HG03342 (cell line): Measurements from ENCODE around the gene PKD1L1.

Source experiments
- ATAC-seq: cut with Tn5 transposase; IDR thresholded peaks from one replicate; pipeline ENCODE4 v1.9.1; 2021; ENCODE audit warnings: mild to moderate bottlenecking, moderate library complexity; ENCODE audit not compliant: unreplicated experiment

PKD1L1 gene

DNA sequence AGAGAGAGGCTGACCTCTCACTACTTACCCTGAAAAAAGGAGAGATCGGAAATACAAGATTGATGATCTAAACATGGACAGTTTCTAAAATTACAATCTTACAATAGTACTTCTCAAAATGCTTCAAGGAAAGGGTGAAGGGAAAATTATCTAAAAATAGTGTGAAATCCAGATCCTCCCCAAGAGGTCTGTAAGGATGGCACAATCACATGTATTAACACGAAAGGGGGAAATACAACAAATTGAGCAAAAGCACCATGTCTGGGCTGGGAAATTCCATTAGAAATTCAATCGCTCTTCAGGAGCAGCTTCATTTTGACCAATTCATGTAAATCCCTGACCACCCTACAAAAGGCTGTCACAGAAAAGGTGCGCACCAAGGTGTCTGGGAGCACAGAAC is 67.0 kb downstream of the PKD1L1 start:
- ATAC-seq = no peak

DNA sequence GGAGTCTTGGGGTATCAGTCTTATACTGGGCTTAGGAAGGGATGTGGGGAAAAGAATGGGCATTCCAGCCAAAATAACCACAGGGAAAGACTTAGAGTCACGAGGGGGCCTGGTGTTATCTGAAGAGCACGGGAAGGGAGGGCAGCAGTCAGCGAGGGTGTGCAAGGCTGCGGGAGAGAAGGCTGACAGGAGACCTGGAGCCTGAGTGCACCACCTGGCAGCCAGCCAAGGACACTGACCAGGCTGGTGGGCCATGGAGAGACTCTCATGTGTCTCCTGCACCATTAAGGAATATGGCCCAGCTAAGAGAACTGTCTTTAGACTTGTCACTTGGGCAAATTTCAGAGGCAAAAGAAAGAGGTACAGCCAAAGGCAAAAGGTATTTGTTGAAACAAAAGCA is 69.6 kb downstream of the PKD1L1 start:
- ATAC-seq = no peak

DNA sequence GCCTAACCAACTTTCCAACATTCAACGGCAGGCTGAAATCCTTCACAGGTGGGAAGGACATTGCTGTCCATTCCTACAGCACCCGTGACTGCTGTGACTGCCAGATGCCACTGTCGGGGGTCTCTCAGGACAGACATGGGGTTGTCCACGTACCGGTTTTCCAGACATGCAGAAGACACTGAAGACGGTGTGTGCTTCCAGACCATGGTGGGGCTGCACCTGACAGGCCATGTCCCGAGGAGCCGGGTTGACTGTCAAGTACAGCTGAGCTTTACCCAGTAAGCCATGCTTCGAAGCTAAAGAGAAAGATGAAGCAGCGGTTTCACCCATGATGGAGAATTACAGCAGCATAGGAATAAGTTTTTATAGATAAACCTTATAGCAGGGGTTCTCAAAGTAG is 70.9 kb downstream of the PKD1L1 start:
- no peak for ATAC-seq

DNA sequence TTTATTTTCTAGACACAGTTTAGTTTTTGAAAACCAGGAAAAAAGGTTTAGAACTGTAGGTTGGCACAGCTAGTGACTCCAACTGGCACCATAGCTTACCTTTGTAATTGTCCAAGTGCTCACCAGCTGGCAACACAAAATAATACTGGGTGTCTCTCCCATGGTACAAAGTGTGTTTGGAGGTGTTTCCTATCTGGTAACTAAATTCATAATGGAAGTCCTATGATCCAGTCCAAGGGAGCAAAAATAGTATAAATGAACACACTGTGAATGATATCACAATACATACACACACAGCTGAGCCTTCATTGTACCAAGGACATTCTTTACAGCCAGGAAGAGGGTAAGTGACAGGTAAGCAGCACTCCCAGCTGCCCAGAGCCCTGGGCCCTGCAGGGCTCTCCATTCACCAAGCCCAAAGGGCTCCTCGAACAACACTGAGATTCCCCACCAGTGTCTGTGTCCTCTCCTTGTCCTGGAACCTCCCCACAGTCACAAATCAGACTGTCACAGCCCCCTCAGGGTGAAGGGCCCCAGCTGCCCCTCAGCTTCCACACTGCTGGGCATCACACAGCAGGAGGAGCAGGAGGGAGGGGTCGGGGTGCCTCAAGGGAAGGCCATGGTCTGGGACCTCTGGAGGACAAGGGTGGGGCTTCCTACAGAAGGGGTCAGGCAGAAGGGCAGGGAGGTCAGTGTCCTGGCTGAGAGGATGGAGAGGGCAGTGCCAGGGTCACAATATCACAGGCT is 72.1 kb downstream of the PKD1L1 start:
- ATAC-seq = no peak

DNA sequence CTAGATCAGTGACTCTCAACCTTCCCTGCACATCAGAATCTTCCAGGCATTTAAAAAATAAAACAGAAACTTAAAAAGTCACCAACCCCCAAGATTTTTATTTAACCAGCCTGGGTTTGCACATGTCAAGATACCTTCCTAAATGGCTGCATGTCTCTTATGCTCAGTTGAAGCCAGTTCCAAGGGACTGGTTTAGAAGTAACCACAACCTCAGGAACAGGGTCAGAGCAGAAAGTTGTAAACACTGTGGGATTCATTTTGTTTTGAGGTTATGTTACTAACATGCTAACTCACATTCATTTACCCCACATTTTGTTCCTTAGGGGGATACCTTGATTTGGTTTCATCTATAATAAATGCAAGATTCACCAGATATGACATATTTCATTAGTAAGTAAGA is 72.9 kb downstream of the PKD1L1 start:
- ATAC-seq = no peak

DNA sequence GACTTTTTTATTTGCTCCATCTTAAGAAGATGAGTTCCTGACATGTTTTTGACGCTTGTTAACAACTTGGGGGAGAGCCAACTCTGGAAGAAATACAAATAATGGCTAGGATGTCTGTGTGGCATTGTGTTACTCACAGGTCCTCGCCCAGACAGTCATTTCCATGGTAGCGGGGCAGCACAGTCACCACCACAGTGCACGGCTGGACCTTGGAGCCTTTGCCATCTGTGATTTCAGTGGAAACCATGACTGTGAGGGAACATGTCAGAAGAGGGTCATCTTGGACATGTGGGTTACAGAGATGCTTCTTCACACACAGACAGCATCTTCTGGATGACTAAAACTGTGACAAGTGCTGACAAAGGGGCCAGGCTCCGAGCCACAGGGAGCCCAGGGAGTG is 74.5 kb downstream of the PKD1L1 start:
- ATAC-seq = no peak

DNA sequence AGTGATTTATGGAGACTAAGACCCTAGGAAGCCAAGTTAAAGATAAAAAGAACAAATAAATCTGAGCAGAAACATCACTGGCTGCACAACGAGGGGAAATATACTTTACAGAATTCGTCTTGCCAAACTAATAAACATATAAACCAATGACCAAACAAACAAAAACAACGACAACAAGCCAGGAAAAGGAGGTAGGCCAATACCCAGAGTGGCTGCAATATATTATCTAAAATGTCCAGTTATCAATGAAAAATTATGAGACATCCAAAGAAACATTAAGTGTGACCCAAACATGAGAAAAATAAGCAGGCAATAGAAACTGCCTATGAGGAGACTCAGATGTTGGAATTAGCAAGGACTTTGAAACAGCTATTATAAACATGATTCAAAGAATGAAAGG is 81.0 kb downstream of the PKD1L1 start:
- no peak for ATAC-seq

DNA sequence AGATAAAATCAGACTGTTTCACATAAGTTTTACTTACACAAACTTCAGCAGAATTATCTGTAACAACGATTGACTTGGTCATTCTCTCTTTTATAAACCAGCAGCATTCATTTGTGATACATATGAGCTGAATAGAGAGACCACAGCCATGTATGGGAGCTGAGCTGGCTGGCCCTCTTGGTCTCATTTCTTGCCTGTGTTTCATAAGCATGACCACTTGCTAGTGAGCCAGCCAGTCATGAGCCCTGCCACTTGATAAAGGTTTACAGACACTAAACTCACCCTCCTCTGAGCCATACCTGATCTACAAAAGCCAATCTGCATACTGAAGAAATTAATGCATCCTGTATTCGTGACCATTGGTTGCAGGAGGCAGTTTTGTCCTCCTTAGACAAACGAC is 82.1 kb downstream of the PKD1L1 start:
- no peak for ATAC-seq

DNA sequence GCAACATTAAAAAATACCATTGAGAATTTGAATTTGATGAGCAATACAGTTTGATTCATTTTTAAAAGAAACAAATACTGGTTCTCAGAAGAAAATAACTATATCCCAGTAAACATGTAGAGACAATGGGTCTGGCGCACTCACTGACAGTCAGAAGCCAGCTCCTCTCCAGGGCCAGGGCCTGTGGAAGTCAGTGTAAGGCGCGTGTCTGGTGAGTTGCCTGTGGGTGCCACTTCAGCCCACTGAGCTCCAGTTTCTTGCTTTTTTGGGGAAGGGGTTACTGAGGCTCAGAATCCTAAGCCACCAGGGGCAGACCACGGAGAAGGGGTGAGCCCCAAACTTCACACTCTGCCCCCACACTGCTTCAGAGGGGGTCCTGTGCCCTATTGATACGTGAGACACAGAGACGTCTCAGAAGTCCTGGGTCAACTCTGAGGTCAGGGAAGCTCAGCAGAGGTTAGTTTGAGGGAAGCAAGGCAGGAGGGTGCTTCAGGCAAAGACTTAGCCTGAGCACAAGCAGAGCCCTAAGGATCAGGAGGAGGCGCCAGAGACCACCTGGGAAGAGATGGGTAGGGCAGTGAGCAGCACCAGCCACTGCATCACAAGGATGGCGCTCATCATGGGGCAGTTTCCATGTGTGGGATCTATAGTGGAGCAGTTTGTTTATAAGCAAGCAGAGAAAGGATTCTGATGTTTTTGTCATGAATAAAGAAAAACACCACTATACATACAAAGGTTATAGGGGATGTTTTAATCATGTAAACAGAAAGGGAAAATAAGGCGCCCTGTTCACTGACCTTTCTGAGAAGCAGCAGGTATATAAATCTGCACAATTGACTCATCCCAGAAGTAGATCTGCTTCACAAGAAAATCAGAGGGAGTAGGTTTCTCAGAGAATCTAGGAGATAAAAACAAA is 95.7 kb downstream of the PKD1L1 start:
- no peak for ATAC-seq

DNA sequence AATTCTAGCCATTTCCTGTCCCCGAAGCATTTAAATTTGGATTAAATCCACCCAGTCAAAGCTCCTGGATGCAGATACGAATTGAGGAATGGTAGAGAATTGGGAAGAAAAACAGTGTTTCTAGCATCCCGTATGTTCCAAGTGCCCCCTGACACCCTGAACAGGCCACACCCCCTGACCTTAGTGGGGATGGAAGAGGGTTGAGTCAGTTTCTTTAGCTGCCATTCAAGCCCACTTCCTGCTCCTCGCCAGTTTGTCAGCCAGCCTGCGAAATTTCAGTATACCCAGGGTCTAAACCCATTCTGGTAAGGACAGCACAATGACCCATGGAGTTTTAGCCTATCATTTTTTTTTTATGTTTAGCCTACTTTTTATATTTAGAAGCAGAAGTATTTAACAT is 101.1 kb downstream of the PKD1L1 start:
- no peak for ATAC-seq

DNA sequence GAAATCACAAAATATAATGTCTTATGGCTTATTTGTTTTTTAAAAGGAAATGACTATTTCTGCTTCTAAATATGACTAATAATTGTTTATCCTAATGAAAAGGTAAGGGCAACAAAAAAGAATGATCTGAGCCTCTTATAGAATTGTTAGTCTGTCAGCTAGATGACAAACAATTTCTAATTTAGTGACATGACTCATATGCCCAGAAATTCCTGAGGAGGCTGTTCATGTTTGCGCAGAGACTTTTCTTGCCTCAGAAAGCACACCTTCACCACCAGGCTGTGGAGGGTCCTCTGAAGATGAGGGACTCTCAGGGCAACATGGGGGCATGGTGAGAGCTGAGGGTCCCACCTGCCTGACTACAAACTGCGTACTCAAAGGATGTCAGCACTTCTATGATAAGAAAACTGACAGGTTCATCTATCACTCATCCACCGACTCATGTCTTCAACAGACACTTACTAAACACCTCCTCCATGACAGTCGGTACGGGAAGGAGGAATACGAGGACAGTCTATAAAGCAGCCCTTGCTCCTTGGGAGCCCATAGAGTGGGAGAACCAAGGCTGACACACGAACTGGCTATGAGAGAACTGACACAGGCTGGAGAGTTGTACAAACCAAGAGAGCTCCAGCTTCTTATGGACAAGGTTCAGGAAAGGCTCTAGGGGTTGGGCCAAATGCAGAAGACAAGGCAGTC is 102.0 kb downstream of the PKD1L1 start:
- ATAC-seq = no peak

DNA sequence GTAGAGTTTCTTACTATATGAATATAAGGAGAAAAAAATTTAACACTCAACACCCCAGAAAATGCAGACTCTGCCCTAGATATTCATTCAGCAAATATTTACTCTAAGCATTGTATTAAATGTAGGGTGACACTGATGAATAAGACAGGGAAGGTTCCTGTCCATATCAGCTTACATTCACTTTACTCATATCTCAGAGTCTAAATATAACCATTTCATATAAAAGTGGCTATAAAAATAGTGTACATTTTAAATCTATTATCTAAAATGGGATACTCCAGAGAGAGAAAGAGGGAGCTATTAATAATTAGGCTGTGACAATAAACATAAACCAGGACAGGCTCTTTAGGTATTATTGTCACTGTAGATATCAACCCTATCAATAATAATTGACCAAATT is 104.0 kb downstream of the PKD1L1 start:
- ATAC-seq = no peak

DNA sequence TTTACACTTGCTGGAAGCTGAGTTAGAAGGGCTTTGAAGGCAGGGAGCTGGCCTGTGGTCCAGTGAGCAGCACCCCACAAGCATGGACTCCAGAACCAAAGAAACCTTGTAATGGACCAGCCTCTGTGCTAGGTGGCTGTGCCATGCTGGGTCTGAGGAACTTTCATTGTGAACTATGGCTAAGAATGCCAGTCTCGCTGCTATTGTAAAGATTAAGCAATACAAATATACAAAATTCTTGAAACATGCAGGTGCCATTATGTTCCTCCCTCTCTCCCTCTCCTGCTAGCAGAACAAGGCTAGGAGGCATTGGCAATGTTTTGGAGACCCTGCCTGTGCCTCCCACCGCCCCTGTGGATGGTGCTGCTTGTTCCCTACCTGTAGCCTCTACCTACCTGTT is 105.0 kb downstream of the PKD1L1 start:
- no peak for ATAC-seq

DNA sequence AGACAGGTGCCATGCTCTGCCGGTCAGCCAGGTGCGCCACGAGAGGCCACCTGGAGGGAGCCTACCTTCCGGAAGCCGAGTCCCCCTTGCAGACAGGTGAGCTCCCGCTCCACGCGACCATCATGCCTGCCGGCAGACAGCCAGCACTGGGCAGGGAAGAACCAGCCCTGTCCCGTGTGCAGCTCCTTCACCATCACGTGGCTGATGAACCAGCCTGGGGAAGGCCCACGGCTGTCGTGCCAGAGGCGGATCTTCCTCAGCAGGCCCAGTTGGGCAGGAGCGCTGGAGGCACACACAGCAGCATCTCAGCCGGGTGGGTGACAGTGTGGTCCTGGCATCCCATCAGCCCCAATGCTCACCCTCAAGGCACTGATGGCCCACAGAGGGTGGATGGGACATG is 108.9 kb downstream of the PKD1L1 start:
- ATAC-seq = no peak

DNA sequence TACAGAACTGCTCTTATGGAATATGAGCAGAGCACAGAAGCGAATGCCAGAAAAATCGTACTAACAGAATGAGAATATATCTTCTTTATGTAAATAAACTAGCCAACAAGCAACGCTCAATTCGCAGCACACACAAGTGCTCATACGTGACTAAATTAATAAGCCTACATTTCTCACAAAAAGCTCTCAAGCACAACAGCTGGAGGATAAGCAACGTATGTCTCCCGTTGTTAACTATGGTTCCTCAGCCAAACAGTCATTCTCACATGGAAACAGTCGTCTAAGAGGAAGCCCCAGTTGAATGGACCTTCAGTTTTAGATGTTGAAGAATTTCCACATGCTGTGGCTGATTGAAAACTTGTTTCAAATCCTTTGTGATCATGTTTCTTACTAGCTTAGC is 110.4 kb downstream of the PKD1L1 start:
- ATAC-seq = no peak

DNA sequence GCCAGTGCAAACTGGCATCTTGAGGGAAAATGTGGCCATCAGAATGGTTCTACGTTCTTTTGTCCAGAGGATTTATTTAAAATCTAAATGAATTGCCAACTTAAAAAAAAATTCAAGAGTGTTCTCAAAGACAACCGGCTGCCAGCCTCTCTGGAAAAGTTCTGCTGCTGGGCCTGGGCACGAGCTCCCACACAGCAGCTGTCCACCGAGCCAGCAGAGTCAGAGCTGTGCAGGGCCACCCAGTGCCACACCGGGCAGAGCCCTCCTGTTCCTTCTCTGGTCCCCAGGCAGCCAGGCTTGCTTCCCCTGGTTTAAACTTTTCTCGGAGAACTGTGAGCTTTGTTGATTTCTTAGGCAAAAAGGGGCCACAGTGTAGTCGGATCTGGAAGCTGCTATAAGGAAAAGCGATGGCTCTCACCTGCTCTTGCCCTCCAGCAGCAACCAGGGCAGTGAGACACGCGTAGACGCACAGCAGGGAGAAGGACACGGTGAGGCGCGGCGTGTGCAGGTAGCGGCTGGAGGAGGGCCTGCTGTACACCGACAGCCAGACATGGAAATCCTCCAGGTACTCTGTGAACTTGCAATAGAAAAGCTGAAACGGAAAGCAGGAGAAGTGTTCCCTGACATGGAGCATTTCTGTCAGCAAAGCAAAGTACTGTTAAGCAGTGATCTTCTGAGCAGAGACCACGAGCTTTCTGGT is 111.6 kb downstream of the PKD1L1 start:
- no peak for ATAC-seq

DNA sequence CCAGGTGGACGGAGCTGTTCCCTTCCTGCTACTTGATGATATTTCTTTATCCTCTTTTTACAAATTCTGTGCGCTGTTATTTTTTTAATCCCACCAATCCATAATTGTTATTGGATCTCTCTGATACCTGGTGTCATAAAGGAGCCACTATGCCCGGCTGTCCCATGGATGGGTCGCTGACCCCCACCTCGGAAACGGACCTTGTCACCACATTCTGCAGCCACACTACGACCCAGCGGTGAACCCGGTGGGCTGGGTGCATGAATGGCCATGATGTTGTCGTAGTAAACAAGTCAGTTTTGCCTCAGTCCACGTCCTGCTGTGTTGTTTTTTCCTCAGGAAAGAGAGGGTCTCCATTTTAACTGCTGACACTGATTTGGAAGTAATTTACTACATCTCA is 112.2 kb downstream of the PKD1L1 start:
- ATAC-seq = no peak

DNA sequence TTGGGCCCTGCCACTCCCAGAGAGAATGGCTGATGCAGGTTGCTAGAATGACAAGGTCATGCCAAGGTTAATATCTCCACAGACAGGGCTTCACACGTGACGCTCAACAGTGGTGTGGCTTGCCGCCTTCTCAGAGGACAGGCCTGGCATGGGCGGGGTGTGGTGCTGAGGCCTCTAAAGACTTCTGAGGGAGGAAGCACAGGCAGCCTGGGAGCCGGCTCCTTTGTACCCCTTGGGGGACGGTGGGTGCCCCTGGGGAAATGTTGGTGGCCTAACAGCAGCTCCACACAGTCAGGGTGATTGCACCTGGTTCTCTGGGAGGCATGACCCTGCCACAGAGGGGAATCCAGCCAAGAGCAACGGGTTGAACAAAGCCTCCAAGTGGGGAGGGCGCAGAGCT is 115.1 kb downstream of the PKD1L1 start:
- no peak for ATAC-seq

DNA sequence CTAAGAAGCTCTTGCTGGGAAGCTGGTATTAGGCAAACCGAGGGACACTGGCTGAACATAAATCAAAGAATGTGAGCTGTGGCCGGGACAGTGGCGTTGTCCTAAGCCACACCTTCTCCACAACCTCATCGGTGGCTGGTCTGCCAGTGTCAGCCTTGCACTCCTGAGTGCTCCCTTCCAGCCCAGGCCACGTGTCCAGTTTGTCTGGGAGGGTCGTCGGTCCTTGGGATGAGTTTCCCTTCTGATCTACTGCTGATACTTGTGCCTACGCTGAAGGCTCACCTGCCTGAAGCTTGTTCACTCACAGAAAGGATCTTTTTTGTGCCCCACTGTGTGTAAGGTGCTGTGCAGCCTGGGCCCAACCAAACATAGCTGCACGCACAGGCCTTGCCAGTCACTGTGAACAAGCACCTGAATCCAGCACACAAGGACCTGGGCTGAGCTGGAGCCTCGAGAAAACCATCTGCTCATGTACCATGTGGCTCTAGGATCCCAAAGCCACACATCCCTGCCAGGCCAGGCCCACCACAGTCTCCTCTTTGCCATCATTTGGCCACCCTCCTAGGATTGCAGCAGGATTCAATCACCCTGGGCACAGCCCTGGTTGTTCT is 116.1 kb downstream of the PKD1L1 start:
- no peak for ATAC-seq

DNA sequence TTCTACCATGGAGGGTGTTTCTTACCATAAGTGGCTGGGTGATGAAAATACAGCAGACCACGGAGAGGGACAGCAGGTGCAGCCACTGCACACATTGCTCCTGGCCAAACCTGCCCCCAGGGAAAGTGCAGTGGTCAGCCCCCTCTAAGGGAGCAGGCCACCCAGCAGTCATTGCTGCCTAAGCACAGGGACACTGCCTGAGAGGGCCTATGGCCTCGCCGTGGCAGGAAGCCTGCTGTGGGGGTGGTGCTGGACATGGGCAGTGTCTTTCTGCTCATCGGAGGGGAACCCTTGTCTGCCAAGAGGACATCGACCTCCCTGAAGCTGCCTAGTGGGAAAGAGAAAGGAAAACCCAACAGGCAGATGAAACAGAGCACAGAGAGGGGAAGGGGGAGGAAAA is 118.3 kb downstream of the PKD1L1 start:
- no peak for ATAC-seq

DNA sequence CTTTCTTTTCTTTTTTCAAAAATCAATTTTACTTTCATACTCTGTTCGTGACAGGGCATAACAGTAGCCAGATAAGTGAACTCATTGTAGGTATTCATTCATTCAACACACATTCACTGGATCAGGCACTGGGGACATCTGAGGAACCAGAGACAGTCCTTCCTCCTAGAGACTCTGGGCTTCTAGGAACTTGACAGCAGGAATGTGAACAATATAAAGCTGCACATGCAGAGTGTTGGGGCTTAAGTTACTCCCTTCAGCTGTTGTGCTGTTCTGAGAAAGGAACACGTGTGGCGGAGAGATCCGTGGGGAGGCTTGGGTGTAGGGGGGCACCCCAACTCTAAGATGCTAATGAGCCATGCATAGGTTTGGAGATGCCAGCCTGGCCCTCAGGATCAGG is 120.4 kb downstream of the PKD1L1 start:
- ATAC-seq = no peak
